Neural cell (in vitro differentiated cells): Measurements from ENCODE around the gene TSHR.

ENCODE experiments used
- EZH2 ChIP-seq: fragments of 200-600, 300-800 bp; shearing (Covaris generic), sonication (generic); IDR thresholded peaks from 2 replicates; pipeline ENCODE4 v1.6.1; 2014; ENCODE audit warnings: antibody characterized with exemption, low read length, borderline replicate concordance, mild to moderate bottlenecking; ENCODE audit not compliant: insufficient read depth, poor library complexity, severe bottlenecking
- POLR2AphosphoS5 ChIP-seq: IDR thresholded peaks from 2 replicates; pipeline ENCODE4 v1.6.1; 2012
- SMC3 ChIP-seq: fragments of 450-650 bp; conservative IDR thresholded peaks from 2 replicates; pipeline ENCODE4 v1.6.1; 2014; ENCODE audit warnings: antibody characterized with exemption, mild to moderate bottlenecking, moderate library complexity; ENCODE audit not compliant: poor library complexity
- TAF1 ChIP-seq: IDR thresholded peaks from 2 replicates; pipeline ENCODE4 v1.6.1; 2012; ENCODE audit warnings: low read depth
- TF ChIP-seq, protein P1 (sequence below): fragments of 450-650 bp; IDR thresholded peaks from 2 replicates; pipeline ENCODE4 v1.5.1; 2014; ENCODE audit warnings: antibody characterized with exemption, mild to moderate bottlenecking, moderate library complexity; ENCODE audit not compliant: poor library complexity, severe bottlenecking

DNA sequence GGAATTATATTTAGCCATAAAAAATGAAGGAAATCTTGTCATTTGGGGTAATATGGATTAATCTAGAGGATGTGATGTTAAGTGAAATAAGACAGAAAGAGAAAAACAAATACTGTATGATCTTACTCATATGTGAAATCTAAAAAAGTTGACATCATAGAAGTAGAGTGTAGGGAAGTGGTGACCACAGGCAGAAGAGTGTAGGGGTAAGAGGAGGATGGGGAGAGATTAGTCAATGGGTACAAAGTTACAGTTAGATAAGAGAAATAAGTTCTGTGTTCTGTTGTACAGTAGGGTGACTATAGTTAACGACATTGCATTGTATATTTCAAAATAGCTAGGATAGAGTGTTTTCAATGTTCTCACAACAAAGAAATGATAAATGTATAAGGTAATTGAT lies 87.0 kb downstream of the TSHR start:
- TF ChIP-seq, protein P1, sequence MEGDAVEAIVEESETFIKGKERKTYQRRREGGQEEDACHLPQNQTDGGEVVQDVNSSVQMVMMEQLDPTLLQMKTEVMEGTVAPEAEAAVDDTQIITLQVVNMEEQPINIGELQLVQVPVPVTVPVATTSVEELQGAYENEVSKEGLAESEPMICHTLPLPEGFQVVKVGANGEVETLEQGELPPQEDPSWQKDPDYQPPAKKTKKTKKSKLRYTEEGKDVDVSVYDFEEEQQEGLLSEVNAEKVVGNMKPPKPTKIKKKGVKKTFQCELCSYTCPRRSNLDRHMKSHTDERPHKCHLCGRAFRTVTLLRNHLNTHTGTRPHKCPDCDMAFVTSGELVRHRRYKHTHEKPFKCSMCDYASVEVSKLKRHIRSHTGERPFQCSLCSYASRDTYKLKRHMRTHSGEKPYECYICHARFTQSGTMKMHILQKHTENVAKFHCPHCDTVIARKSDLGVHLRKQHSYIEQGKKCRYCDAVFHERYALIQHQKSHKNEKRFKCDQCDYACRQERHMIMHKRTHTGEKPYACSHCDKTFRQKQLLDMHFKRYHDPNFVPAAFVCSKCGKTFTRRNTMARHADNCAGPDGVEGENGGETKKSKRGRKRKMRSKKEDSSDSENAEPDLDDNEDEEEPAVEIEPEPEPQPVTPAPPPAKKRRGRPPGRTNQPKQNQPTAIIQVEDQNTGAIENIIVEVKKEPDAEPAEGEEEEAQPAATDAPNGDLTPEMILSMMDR = no peak
- TF ChIP-seq POLR2AphosphoS5 = no peak
- no peak for TF ChIP-seq SMC3
- no peak for TF ChIP-seq TAF1
- no peak for TF ChIP-seq EZH2
